ENCODE data around the gene MYCBPAP. TPM values are rescaled to one million over a fixed set of nuclear protein-coding genes. Genes with fewer than 3 reads are reported as not detected.

The MYCBPAP gene
- total RNA-seq, 4 donors from 2014 or later, result 0.64 to 3.7 (median 2.7) TPM; not detected in 1

DNA sequence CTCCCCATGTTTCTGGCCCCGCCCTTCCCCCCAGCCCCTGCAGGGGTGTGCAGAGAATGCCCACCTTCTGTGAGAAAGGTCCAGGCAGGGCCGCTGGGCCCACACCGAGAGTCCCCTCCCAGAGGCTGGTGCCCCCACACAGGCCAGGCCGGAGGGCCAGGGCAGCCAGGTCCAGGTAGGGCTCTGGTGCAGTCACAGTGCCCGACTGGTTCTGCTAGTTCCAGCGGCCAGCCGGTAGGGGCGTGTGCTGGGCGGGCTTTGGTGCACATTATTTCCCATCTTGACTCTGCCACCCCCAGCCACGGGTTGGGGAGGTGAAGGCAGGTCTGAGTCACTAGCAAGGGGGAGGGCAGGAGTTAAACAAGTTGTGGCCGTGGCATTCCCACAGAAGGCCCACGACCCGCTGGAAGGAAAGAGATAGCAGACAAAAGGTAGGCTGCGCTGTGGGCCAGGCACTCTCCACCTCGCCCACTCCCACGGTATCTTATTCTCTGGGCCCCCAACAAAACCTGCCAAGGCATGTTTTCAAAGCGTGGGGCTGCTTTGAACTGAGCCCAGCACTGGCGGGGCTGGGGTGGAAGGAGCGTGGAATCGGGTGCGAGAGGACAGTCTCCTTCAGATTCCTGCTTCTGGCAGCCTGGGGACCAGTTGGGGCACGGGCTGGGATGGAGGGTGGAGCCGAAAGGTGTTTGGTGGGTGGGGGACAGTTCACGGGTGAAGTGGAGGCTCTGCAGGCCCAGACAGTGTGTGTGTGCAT, 26.2 kb downstream of the MYCBPAP start:
- Histone ChIP-seq H3K9me3 (no peaks in the 10 kb centered on the region), H3K27me3 (peaks cover 32% of the 10 kb centered on the region), H3K36me3 (no peaks in the 10 kb centered on the region), H3K4me3 (peak overlapping the region in 3 of 4 donors; percentile 30 to 55 (median 45)), H3K4me1 (peaks cover 9 to 43% (median 29%) of the 10 kb centered on the region in 4 donors), H3K27ac (peak overlapping the region; percentile 74 to 90 (median 80))
- WGBS, 2 donors (ENCODE audit: low coverage in 1 of 2), result 35% methylated on average over 24 of the region's 24 CpGs; no CpG with 5 or more reads in 1 of the 2 donors
- in situ Hi-C loops (cut with MboI; ENCODE audit: low pct_ligation_motif_present in 1 of 4, low pct_unique_long_range_greater_than_20kb in 1 of 4, low sequenced_read_pairs in 3 of 4) (loop anchor here in 2 of 4 donors (25.0 kb wide), 2 partner anchors 303 to 428 kb away; partner anchors contain the start of gene WFIKKN2 (in 1 of the 2)), intact Hi-C loops (cut with DNase I; ENCODE audit: low total_unique reads) (no loop called here)
- DNase-seq, result peak; percentile 80
- TF ChIP-seq, protein P1, sequence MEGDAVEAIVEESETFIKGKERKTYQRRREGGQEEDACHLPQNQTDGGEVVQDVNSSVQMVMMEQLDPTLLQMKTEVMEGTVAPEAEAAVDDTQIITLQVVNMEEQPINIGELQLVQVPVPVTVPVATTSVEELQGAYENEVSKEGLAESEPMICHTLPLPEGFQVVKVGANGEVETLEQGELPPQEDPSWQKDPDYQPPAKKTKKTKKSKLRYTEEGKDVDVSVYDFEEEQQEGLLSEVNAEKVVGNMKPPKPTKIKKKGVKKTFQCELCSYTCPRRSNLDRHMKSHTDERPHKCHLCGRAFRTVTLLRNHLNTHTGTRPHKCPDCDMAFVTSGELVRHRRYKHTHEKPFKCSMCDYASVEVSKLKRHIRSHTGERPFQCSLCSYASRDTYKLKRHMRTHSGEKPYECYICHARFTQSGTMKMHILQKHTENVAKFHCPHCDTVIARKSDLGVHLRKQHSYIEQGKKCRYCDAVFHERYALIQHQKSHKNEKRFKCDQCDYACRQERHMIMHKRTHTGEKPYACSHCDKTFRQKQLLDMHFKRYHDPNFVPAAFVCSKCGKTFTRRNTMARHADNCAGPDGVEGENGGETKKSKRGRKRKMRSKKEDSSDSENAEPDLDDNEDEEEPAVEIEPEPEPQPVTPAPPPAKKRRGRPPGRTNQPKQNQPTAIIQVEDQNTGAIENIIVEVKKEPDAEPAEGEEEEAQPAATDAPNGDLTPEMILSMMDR (IDR thresholded peaks at IDR 0.05), result peak; percentile 28 to 83 (median 38)
- TF ChIP-seq POLR2AphosphoS5 (IDR thresholded peaks at IDR 0.05) (peak; percentile 76 to 79 (median 78)), EP300 (IDR thresholded peaks at IDR 0.05; ENCODE audit: low read depth) (no peak), POLR2A (IDR thresholded peaks at IDR 0.05) (peak; percentile 75)

DNA sequence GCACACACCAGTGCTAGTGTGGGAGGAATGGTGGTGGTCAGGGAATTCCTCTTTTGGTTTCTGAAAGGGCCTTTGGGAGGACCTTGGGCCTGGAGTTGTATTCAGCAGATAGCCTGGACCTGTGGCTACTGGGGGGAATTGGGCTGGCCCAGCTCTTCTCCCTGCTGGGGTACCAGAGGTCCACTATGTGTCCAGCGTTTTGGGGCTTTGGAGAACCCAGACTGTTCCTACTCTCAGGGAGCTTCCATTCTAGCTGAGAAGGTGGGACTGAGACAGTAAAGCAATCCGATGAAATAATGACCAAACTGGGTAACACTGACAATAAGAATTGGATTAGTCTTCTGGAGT, 26.7 kb downstream of the MYCBPAP start:
- Histone ChIP-seq H3K36me3 (no peaks in the 10 kb centered on the region), H3K27ac (peak overlapping the region; percentile 74 to 90 (median 80)), H3K4me1 (peaks cover 9 to 47% (median 29%) of the 10 kb centered on the region in 4 donors), H3K9me3 (no peaks in the 10 kb centered on the region), H3K4me3 (peak overlapping the region in 2 of 4 donors; percentile 45 to 55), H3K27me3 (peaks cover 32% of the 10 kb centered on the region)
- 89% methylated on average over 2 of the region's 2 CpGs; no CpG with 5 or more reads in 1 of the 2 donors for WGBS, 2 donors (ENCODE audit: low coverage in 1 of 2)
- TF ChIP-seq POLR2AphosphoS5 (IDR thresholded peaks at IDR 0.05), result no peak
- TF ChIP-seq EP300 (IDR thresholded peaks at IDR 0.05; ENCODE audit: low read depth), result no peak
- TF ChIP-seq POLR2A (IDR thresholded peaks at IDR 0.05), result no peak
- TF ChIP-seq, protein P1 (IDR thresholded peaks at IDR 0.05), result no peak
- no peak for DNase-seq
- in situ Hi-C loops (cut with MboI; ENCODE audit: low pct_ligation_motif_present in 1 of 4, low pct_unique_long_range_greater_than_20kb in 1 of 4, low sequenced_read_pairs in 3 of 4), result loop anchor here in 2 of 4 donors (25.0 kb wide), 2 partner anchors 302 to 427 kb away; partner anchors contain the start of gene WFIKKN2 (in 1 of the 2)
- intact Hi-C loops (cut with DNase I; ENCODE audit: low total_unique reads), result no loop called here

DNA sequence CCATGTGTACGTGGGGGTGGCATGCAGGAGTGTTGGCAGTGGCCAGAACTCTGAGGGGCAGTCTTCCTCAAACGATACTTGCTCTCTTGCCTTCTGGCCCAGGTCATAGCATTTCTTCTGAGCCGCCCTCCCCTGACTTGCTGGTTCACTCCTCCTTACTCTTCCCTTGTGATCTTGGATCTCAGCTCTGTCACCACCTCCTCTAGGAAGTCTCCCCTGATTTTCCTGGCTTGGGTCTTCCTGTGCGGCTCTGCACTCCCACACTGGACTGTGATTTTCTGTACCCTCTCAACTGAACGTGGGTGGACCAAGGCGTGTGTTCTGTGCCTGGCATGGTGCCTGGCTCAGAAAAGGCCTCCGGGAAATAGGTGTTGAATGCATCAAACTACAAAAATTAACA, 27.2 kb downstream of the MYCBPAP start:
- in situ Hi-C loops (cut with MboI; ENCODE audit: low pct_ligation_motif_present in 1 of 4, low pct_unique_long_range_greater_than_20kb in 1 of 4, low sequenced_read_pairs in 3 of 4) (loop anchor here in 2 of 4 donors (25.0 kb wide), 2 partner anchors 302 to 427 kb away; partner anchors contain the start of gene WFIKKN2 (in 1 of the 2)), intact Hi-C loops (cut with DNase I; ENCODE audit: low total_unique reads) (no loop called here)
- Histone ChIP-seq H3K9me3 (no peaks in the 10 kb centered on the region), H3K27me3 (peaks cover 31% of the 10 kb centered on the region), H3K4me3 (no peak overlapping the region), H3K27ac (no peak overlapping the region), H3K36me3 (no peaks in the 10 kb centered on the region), H3K4me1 (peaks cover 9 to 47% (median 32%) of the 10 kb centered on the region in 4 donors)
- no peak for DNase-seq
- TF ChIP-seq, protein P1 (IDR thresholded peaks at IDR 0.05), result no peak
- no peak for TF ChIP-seq POLR2A (IDR thresholded peaks at IDR 0.05)
- no peak for TF ChIP-seq EP300 (IDR thresholded peaks at IDR 0.05; ENCODE audit: low read depth)
- no peak for TF ChIP-seq POLR2AphosphoS5 (IDR thresholded peaks at IDR 0.05)
- 76% methylated on average over 7 of the region's 7 CpGs; no CpG with 5 or more reads in 1 of the 2 donors for WGBS, 2 donors (ENCODE audit: low coverage in 1 of 2)

Measured in transverse colon (tissue), 4 donors.